Measurements from ENCODE around the gene ADAMTS15.

The ADAMTS15 gene

DNA sequence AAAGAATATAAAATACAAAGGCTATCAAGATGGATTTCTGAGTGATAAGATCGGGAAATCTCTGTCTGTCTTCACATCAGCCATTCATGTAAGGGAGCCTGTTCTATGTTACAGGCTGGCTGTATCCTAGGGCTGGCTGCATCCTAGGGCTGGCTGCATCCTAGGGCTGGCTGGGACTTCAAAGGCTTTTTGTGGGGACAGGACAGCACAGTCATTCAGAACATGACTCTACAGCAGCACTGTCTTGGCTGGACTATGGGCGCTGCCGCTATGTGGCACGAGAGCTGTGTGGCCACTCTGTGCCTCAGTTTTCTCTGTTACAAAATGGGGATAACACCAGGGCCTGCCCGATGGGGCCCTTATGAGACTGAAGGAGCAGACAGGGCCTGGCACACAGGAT is 30.2 kb upstream of the ADAMTS15 start:
- in situ Hi-C loops (cut with MboI; ENCODE audit: low sequenced_read_pairs) = no loop called here

DNA sequence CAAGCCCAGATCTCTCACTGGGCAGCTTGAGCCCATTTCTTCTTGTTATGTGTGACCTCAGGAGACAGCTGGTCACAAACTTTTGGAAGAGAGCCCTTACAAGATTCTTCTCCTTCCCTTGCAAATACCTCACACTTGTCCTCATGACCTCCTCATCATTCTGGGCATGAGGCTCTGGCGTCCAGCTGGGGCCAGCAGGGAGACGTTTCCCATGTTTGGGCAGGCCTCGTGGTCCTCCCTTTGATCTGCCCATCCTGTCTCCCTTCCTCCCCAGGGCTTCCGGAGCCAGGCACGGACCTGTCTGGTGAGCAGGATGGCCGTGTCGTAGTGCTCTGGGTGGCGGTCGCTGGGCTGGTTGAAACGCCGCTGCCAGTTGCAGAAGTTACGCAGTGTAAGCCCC is 29.7 kb upstream of the ADAMTS15 start:
- in situ Hi-C loops (cut with MboI; ENCODE audit: low sequenced_read_pairs) = no loop called here

DNA sequence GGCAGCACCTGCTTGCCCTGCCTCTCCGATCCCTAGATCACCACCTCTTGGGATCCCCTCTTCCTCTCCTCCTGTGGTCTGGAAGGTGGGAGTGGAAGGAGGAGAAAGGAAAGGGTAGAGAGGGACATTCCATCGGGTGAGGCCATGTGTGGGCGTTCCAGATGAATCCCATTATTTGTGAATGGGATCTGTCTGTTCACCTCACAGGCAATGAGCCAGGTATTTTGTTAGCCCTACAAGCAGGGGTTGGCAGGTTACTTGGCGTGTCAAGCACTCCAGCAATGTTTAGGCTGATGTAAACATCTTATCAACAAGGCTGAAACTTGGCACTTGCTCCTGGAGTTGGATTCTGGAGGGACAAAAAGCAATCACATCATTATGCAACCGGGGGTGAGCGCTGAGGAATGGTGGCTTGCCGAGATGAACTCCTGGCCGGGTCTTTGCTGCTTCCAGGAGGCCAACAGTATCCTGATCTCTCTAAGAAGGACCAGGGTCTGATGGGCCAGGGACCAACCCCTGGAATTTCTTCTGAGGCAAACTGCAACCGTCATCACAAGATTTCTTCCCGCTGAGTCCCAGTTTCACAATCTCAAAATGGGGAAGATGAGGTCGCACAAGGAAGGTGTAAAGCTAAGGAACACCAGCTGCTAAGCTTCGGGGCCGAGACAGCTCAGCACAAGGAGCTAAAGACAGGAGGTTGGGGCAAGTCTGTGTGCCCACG is 27.8 kb upstream of the ADAMTS15 start:
- in situ Hi-C loops (cut with MboI; ENCODE audit: low sequenced_read_pairs) = loop anchor here (10.0 kb wide), 2 partner anchors 216 to 444 kb away; no protein-coding TSS in a partner anchor

DNA sequence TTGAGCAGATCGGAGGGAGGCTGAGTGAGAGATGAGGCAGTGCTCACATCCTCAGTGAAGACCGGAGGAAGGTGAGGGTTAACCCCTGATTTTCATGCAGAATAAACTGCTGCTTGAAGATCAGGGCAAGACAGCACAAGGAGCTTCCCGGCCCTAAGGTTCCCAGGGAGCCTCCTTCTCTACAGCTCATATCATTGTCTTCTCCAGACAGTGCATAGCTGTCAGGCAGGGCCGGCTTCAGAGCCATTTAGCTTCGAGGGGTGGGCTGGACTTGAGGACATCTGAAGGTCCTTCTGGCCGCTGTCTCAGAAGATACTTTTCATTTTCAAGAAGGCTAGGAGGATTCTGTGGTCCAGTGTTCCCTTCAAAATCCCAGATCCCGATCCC is 27.3 kb upstream of the ADAMTS15 start:
- in situ Hi-C loops (cut with MboI; ENCODE audit: low sequenced_read_pairs) = loop anchor here (10.0 kb wide), 2 partner anchors 216 to 444 kb away; no protein-coding TSS in a partner anchor

DNA sequence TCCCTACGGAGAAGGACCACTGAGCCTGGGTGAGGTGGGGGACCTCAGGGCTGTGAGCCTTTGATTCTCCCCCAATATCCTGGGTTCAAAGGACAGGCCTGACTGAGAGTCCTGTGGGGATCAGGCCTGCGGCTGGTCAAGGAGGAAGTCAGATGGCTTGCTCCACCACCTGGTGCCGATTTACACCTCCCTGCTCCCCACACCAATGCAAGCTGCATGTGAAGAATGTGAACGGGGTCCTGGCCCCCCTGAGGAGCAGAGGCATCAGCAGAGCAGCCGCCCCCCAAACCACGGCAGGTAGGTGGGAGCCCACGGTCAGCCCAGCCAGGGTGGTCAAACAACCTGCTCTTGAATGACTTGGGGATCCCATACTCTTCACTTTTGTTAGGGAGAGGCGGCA is 26.7 kb upstream of the ADAMTS15 start:
- in situ Hi-C loops (cut with MboI; ENCODE audit: low sequenced_read_pairs) = loop anchor here (10.0 kb wide), 2 partner anchors 217 to 443 kb away; no protein-coding TSS in a partner anchor

DNA sequence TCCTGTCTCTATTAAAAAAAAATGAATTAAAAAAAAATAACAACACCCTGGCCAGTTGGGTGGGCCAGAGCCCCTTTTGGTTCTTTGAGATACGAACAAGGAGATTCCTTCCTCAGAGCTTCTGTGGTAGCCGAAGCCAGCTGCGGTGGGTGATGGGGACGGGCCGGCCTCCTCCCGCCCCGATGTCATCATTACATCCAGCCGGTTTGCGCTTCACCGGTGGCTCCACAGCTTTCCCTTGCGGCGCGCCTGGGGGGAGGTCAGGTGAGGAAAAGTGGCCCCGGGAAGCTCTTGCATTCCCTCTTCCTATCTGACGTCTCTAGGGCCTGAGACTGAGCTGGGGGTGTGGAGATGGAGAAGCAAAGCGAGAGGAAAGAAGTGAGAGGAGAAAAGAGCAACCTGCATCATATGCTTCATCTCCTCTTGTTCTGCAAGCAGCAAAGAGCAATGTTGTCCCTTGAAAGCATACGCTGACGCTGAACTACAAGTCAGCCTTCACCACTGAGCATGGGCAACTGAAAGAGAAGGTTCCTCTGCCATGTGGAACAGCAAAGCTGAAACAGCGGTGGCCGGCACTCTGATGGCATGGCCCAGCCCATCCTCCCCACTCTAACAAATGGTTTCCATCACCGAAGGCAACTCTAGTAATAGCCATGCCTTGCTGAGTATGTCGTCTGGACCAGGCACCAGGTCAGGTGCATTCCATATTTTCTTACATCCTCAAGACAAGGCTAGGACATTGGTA is 26.0 kb upstream of the ADAMTS15 start:
- in situ Hi-C loops (cut with MboI; ENCODE audit: low sequenced_read_pairs) = loop anchor here (10.0 kb wide), 2 partner anchors 218 to 442 kb away; no protein-coding TSS in a partner anchor

DNA sequence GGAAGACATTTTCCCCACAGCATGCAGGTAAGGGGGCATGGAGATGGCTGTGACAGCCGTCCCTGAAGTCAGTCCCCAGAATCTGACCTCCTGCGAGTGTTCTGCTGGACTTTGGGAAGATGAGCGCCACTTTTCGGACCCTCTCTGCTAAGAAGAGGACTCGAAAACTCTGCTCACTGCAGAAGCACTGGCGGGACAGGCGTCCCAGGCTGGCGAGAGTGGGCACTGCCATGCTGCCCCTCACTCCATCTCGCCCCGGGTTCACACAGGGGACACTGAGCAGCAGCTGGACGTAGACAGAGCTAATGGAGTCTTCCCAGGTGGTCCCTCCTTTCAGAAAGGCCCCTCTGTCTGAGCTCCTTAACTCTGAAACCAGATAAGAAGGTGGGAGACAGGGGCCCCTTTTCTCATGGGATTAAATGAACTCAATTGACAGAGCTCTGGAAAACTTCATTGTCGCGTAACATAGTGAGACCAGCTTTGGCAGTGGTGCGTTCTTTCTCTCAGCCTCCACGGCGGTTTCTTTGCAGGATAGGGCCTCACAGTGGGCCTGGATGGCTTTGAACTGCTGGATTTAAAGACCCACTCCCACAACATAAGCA is 24.8 kb upstream of the ADAMTS15 start:
- in situ Hi-C loops (cut with MboI; ENCODE audit: low sequenced_read_pairs) = loop anchor here (10.0 kb wide), 2 partner anchors 219 to 441 kb away; no protein-coding TSS in a partner anchor

GRCh38 chr11:130424613-130425140 is 23.8 kb upstream of the ADAMTS15 start:
- in situ Hi-C loops (cut with MboI; ENCODE audit: low sequenced_read_pairs) = loop anchor here (10.0 kb wide), 2 partner anchors 220 to 440 kb away; no protein-coding TSS in a partner anchor

DNA sequence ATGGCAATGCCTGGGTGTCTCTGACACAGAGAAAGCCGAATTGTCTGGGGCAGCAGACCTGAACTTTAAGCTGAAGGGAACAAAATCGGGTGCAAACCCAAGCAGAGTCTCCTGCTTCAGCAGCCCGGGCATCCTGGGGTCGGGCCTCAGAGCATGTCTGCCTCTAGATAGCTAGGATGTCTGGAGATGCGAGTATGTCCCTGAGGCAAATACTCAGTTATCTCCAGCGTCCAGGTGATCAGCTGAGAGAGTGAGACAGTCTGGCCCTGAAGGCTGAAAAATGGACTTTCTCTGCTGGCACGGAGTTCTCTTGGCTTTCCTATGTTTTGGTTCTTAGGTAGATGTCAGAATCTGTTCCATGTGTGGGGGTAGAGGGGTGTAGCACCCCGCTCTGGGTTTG is 23.3 kb upstream of the ADAMTS15 start:
- in situ Hi-C loops (cut with MboI; ENCODE audit: low sequenced_read_pairs) = loop anchor here (10.0 kb wide), 2 partner anchors 220 to 440 kb away; no protein-coding TSS in a partner anchor

DNA sequence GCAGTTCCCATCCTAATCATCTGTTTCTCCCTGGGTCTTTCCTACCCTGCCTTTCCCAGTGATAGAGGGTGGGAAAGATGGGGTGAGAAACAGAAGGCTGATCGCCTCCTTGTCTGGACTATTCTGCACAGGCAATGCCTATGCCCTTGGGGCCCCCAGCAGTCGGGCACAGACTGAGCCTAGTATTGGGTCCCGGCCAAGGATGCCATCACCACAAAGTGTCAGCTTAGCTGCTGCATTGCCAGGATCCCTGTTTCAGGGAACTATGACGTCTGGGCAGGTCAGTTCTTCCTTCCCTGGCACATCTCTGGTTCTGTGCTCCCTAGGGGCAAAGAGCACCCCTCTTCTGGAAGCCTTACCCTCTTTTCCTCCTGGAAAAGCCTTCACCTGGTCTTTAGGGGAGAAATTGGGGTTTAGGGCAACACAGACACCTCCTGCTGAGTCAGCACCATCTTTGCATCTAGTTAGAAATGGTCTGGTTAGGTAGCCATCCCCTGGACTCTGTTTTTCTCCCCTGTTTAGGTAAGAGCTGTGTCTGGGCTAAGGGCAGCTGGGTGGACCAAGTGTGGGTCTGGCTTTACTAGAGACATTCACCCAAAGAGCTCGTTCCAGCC is 22.1 kb upstream of the ADAMTS15 start:
- in situ Hi-C loops (cut with MboI; ENCODE audit: low sequenced_read_pairs) = loop anchor here (10.0 kb wide), 2 partner anchors 222 to 438 kb away; no protein-coding TSS in a partner anchor

DNA sequence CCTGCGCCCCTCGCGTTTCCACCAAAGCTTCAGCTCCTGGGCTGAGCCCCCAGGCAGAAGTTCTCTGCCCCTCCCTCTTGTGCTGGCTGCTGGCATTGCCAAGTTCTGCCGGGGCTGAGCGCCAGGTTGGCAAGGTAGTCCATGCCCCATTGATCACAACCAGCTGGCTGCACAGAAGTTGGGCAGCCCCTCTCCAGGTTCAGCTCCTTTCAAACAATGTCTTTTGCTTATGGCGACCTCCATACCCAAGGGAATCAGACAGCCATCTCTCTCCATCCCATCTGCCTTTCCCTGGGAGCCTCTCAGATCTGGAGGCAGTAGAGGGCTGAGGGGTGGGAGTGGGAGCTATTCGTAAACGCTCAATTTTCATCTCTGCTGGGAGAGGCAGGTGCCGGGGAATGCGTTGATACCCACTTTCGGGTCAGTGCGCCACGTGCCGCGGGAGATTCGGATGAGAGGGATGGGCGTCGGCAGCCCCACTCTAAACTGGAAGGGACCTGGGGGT is 21.6 kb upstream of the ADAMTS15 start:
- in situ Hi-C loops (cut with MboI; ENCODE audit: low sequenced_read_pairs) = loop anchor here (10.0 kb wide), 2 partner anchors 222 to 438 kb away; no protein-coding TSS in a partner anchor

DNA sequence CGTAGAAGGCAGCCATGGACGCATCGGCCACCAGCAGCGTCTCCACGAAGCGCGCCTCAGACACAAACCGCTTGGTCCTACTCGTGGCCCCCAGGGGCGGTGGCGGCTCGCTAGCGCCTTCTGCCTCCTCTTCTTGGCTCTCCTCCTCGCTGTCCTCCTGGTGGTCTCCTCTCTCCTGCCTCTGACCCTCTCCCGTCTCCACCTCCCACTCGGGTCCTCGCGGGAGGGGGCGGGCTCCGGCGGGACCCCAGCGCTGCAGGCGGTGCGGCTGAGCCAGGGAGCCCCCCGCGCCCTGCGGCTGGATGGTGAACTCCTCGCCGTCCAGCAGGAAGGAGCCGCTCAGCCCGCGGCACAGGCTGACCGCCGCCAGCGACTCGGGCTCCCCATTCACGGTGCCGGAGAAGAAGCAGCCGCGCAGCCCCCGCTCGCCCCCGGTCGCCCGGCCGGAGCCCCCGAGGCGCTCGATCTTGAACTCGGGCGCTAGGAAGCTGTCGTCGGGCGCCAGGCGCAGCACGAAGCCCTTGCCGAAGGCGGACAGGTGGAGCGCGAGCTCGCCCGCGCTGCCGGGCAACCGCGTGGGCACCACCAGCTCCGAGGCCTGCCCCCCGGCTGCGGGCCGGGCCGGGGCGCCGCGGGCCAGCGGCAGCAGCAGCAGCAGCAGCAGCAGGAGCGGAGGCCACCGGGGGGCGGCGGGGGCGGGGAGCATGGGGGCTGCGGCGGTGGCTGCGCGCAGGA is 20.7 kb upstream of the ADAMTS15 start:
- in situ Hi-C loops (cut with MboI; ENCODE audit: low sequenced_read_pairs) = loop anchor here (10.0 kb wide), 2 partner anchors 223 to 437 kb away; no protein-coding TSS in a partner anchor

- in situ Hi-C loops (cut with MboI; ENCODE audit: low sequenced_read_pairs) = loop anchor here (10.0 kb wide), 2 partner anchors 224 to 436 kb away; no protein-coding TSS in a partner anchor
Observed at GRCh38 chr11:130428316-130429119, 19.9 kb upstream of the ADAMTS15 start, which contains the start of gene ADAMTS8. Gene ADAMTS8, minus strand, starts transcription at chr11:130428609. Its CDS starts 323 bp downstream, at chr11:130428286.

- in situ Hi-C loops (cut with MboI; ENCODE audit: low sequenced_read_pairs) = loop anchor here (10.0 kb wide), 2 partner anchors 224 to 436 kb away; no protein-coding TSS in a partner anchor
Observed at GRCh38 chr11:130429120-130429681, 19.2 kb upstream of the ADAMTS15 start.

- in situ Hi-C loops (cut with MboI; ENCODE audit: low sequenced_read_pairs) = loop anchor here (10.0 kb wide), 2 partner anchors 225 to 435 kb away; no protein-coding TSS in a partner anchor
Observed at GRCh38 chr11:130429983-130430382, 18.5 kb upstream of the ADAMTS15 start.

- in situ Hi-C loops (cut with MboI; ENCODE audit: low sequenced_read_pairs) = no loop called here
Observed at GRCh38 chr11:130431331-130431773, 17.1 kb upstream of the ADAMTS15 start.

DNA sequence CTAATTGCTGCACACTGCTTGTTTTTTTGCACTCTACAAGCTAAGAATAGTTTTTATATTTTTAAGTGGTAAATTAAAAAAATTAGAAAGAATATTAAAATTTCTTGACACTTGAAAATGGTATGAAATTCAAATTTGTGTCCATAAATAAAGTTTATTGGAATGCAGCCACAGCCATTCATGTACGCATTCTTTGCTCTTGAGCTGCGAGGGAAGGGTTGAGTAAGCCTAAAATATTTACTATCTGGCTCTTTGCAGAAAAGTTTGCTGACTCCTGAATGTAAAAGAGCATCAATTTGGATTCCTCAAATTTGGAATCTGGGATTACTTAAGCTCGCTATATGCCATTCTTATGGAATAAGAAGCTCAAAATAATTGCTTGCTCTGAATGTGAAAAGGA is 16.6 kb upstream of the ADAMTS15 start:
- in situ Hi-C loops (cut with MboI; ENCODE audit: low sequenced_read_pairs) = no loop called here

- in situ Hi-C loops (cut with MboI; ENCODE audit: low sequenced_read_pairs) = no loop called here
Observed at GRCh38 chr11:130433357-130433756, 15.1 kb upstream of the ADAMTS15 start.
